GM23248 (cell line): ENCODE measurements around the gene DDA1. TPM values are rescaled to one million over a fixed set of nuclear protein-coding genes. Genes with fewer than 3 reads are reported as not detected.

Experiments
- DNase-seq: peaks from one replicate; pipeline ENCODE4 v3.0.0-alpha.2; 2015
- H2AFZ ChIP-seq: fragments of 200-600 bp; sonication (generic); 2 replicates; pipeline ENCODE4 v1.6.1; 2016; ENCODE audit warnings: antibody characterized with exemption
- H3F3A ChIP-seq: fragments of 200-600 bp; sonication (generic); 2 replicates; pipeline ENCODE4 v1.6.1; 2016; ENCODE audit warnings: mild to moderate bottlenecking, antibody characterized with exemption, mixed run types; ENCODE audit not compliant: insufficient read depth
- H3K27ac ChIP-seq: fragments of 200-600 bp; sonication (generic); 2 replicates; pipeline ENCODE4 v1.5.1; 2016; ENCODE audit warnings: mild to moderate bottlenecking
- H3K27me3 ChIP-seq: fragments of 200-600 bp; sonication (generic); replicated peaks from 2 replicates; pipeline ENCODE4 v1.6.1; 2016; ENCODE audit warnings: mild to moderate bottlenecking; ENCODE audit not compliant: insufficient read depth
- H3K36me3 ChIP-seq: fragments of 200-600 bp; sonication (generic); 2 replicates; pipeline ENCODE4 v1.6.1; 2016; ENCODE audit warnings: low read depth, mild to moderate bottlenecking
- H3K4me1 ChIP-seq: fragments of 200-600 bp; sonication (generic); 2 replicates; pipeline ENCODE4 v1.6.1; 2016; ENCODE audit warnings: mild to moderate bottlenecking; ENCODE audit not compliant: insufficient read depth
- H3K4me2 ChIP-seq: fragments of 200-600 bp; sonication (generic); one replicate; pipeline ENCODE4 v1.6.1; 2016; ENCODE audit warnings: mild to moderate bottlenecking; ENCODE audit not compliant: unreplicated experiment
- H3K4me3 ChIP-seq: fragments of 200-600 bp; sonication (generic); 2 replicates; pipeline ENCODE4 v1.5.1; 2016; ENCODE audit warnings: mild to moderate bottlenecking
- H3K79me2 ChIP-seq: fragments of 200-600 bp; sonication (generic); 2 replicates; pipeline ENCODE4 v1.6.1; 2016; ENCODE audit warnings: mild to moderate bottlenecking; ENCODE audit not compliant: insufficient read depth
- H3K9ac ChIP-seq: fragments of 200-600 bp; sonication (generic); 2 replicates; pipeline ENCODE4 v1.6.1; 2016; ENCODE audit warnings: mild to moderate bottlenecking
- H3K9me2 ChIP-seq: fragments of 200-600 bp; sonication (generic); 2 replicates; pipeline ENCODE4 v1.6.1; 2016; ENCODE audit warnings: mixed run types, mild to moderate bottlenecking, moderate library complexity; ENCODE audit not compliant: insufficient read depth
- H3K9me3 ChIP-seq: fragments of 200-600 bp; sonication (generic); one replicate; pipeline ENCODE4 v1.6.1; 2017; ENCODE audit warnings: low read depth
- H4K20me1 ChIP-seq: fragments of 200-600 bp; sonication (generic); 2 replicates; pipeline ENCODE4 v1.6.0; 2016; ENCODE audit not compliant: insufficient read depth
- EZH2 ChIP-seq: fragments of 200-600 bp; sonication (generic); IDR thresholded peaks from 2 replicates; pipeline ENCODE4 v1.6.1; 2018; ENCODE audit warnings: antibody characterized with exemption, mild to moderate bottlenecking; ENCODE audit not compliant: insufficient read depth, poor library complexity, severe bottlenecking
- EZH2phosphoT487 ChIP-seq: fragments of 200-600 bp; sonication (generic); IDR thresholded peaks from 2 replicates; pipeline ENCODE4 v1.6.1; 2018; ENCODE audit warnings: antibody characterized with exemption, moderate library complexity, mild to moderate bottlenecking, low read depth; ENCODE audit not compliant: insufficient read depth
- WGBS, 2 experiments: methylation state at CpG; one replicate each; pipeline ENCODE4 v1.1.6; 2015 to 2017; ENCODE audit warnings: low lambda C conversion rate in 2 of 2, low coverage in 1 of 2; ENCODE audit errors: missing lambda C conversion rate in 2 of 2; 5-methylcytosine and 5-hydroxymethylcytosine counted together
- in situ Hi-C: fragments of 300-500 bp; cut with MboI; formaldehyde crosslinking; loops from 2 replicates; pipeline ENCODE4 v1.15.0; 2020
- polyA plus RNA-seq: library from polyadenylated mRNA; unstranded; fragments of >200 nt; fragmentation: Nextera tagmentation; extraction: Ambion mirVana; gene quantifications from 2 replicates; pipeline ENCODE4 v1.2.1, GENCODE V29; 2016
- total RNA-seq: library from RNA; depleted of rRNA; stranded (reverse); fragments of >200 nt; shearing (Covaris generic); gene quantifications from 2 replicates; pipeline ENCODE4 v1.2.3, GENCODE V29; 2014

The DDA1 gene
- total and polyA plus RNA-seq, 2 experiments from 2014 or later, result 10.9 to 87.8 TPM

DNA sequence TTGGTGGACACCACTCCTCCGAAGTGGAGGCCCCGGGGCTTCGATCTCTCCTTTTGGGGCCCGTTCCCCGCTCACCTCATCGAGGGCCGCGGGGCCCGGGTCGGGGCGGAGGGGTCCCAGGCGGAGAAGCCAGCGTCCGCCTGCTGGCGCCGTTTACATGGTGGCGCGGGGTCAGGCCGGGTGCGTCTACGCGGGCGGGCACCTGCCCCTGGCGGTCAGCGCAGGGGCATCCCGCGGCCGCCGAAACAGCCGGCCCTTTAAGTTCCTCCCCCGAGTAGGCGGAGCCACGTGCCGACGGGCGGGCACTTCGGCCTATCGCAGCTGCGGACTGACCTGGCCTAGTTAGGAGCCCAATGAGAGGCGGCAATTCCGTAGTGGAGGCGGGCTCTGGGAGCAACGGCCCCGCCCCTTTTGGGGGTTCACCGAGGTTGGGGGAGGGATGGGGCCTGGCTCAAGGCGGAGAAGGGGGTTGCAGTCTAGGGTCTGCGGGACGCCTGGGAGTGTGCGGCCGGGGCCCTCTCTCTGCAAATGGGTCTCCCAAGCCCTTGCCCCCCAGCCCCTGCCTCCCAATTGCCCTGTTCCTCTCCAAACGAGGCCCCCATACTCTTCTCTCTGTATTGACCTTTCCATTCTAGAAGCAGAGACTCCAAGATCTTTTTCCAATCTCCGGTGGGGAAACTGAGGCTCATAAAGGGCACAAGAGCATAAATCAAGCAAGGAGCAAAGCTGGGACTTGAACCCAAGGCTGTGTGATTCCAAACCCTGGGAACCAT lies 6.0 kb upstream of the DDA1 start, which contains the start of gene ABHD8:
Gene ABHD8 (minus strand): TSS at position 259 of the 773 bp plus-strand sequence. CDS start 1,809 bp downstream, outside the sequence.
- in situ Hi-C loops, result loop anchor here (10.0 kb wide), 1 partner anchor 81 kb away; no protein-coding TSS in a partner anchor
- peaks cover 22% of the 10 kb centered on the region for H3K4me1 ChIP-seq
- peak within 1 kb of the TSS; percentile 84 for H2AFZ ChIP-seq
- H3K79me2 ChIP-seq, result peaks cover 15% of the 10 kb centered on the region
- no peak for TF ChIP-seq EZH2phosphoT487
- no peak for TF ChIP-seq EZH2
- H4K20me1 ChIP-seq, result no peaks in the 10 kb centered on the region
- 1% methylated on average over 35 to 36 of the region's 52 CpGs for WGBS, 2 experiments
- no peaks in the 10 kb centered on the region for H3K27me3 ChIP-seq
- DNase-seq, result peak; percentile 98
- H3F3A ChIP-seq, result peaks cover 18% of the 10 kb centered on the region
- peak within 1 kb of the TSS; percentile 66 for H3K9ac ChIP-seq
- no peaks in the 10 kb centered on the region for H3K9me3 ChIP-seq
- H3K9me2 ChIP-seq, result no peaks in the 10 kb centered on the region
- peak within 1 kb of the TSS; percentile 77 for H3K4me3 ChIP-seq
- no peaks in the 10 kb centered on the region for H3K36me3 ChIP-seq
- peak within 1 kb of the TSS; percentile 72 for H3K4me2 ChIP-seq
- H3K27ac ChIP-seq, result no peak within 1 kb of the TSS

- in situ Hi-C loops, result loop anchor here (10.0 kb wide), 1 partner anchor 81 kb away; no protein-coding TSS in a partner anchor
- Histone ChIP-seq H3K36me3 (no peaks in the 10 kb centered on the region), H3K27me3 (no peaks in the 10 kb centered on the region), H3K4me3 (0 out of 2 replicates have a peak overlapping the region, but pooled peaks have one; percentile 77), H3K79me2 (peaks cover 15% of the 10 kb centered on the region), H3K4me2 (peak overlapping the region; percentile 72), H2AFZ (peak overlapping the region; percentile 84), H3K9ac (no peak overlapping the region), H3K9me2 (no peaks in the 10 kb centered on the region), H3K4me1 (peaks cover 22% of the 10 kb centered on the region), H3K9me3 (no peaks in the 10 kb centered on the region), H3K27ac (no peak overlapping the region), H3F3A (peaks cover 18% of the 10 kb centered on the region), H4K20me1 (no peaks in the 10 kb centered on the region)
- no peak for TF ChIP-seq EZH2phosphoT487
- no peak for TF ChIP-seq EZH2
- 29 to 34% methylated on average over 12 of the region's 12 CpGs for WGBS, 2 experiments
- peak; percentile 62 for DNase-seq
Measured at GRCh38 chr19:17303940-17304267, 5.5 kb upstream of the DDA1 start.

GRCh38 chr19:17304386-17305215 lies 4.8 kb upstream of the DDA1 start:
- in situ Hi-C loops, result loop anchor here (10.0 kb wide), 1 partner anchor 80 kb away; no protein-coding TSS in a partner anchor
- peak overlapping the region; percentile 93 for H2AFZ ChIP-seq
- TF ChIP-seq EZH2phosphoT487, result no peak
- no peak for TF ChIP-seq EZH2
- H3K27ac ChIP-seq, result 0 out of 2 replicates have a peak overlapping the region, but pooled peaks have one; percentile 1
- no peaks in the 10 kb centered on the region for H3K36me3 ChIP-seq
- peak overlapping the region; percentile 87; the same call in 1 of the 2 replicates for H3K4me3 ChIP-seq
- peaks cover 18% of the 10 kb centered on the region for H3F3A ChIP-seq
- 44 to 48% methylated on average over 12 of the region's 12 CpGs for WGBS, 2 experiments
- peak overlapping the region; percentile 87 for H3K4me2 ChIP-seq
- DNase-seq, result no peak
- no peaks in the 10 kb centered on the region for H3K9me2 ChIP-seq
- no peaks in the 10 kb centered on the region for H3K9me3 ChIP-seq
- no peak overlapping the region for H3K9ac ChIP-seq
- H4K20me1 ChIP-seq, result no peaks in the 10 kb centered on the region
- H3K79me2 ChIP-seq, result peaks cover 18% of the 10 kb centered on the region
- H3K27me3 ChIP-seq, result no peaks in the 10 kb centered on the region
- H3K4me1 ChIP-seq, result peaks cover 22% of the 10 kb centered on the region

GRCh38 chr19:17305216-17305516 lies 4.2 kb upstream of the DDA1 start:
- Histone ChIP-seq H2AFZ (peak overlapping the region; percentile 93), H3K36me3 (no peaks in the 10 kb centered on the region), H3K9me2 (no peaks in the 10 kb centered on the region), H3K4me2 (peak overlapping the region; percentile 87), H3K9me3 (no peaks in the 10 kb centered on the region), H3F3A (peaks cover 18% of the 10 kb centered on the region), H3K9ac (no peak overlapping the region), H3K27me3 (no peaks in the 10 kb centered on the region), H3K27ac (0 out of 2 replicates have a peak overlapping the region, but pooled peaks have one; percentile 1), H4K20me1 (no peaks in the 10 kb centered on the region), H3K4me1 (peaks cover 22% of the 10 kb centered on the region), H3K4me3 (peak overlapping the region; percentile 87), H3K79me2 (peaks cover 23% of the 10 kb centered on the region)
- TF ChIP-seq EZH2, result no peak
- DNase-seq, result no peak
- in situ Hi-C loops, result loop anchor here (10.0 kb wide), 1 partner anchor 80 kb away; no protein-coding TSS in a partner anchor
- whole genome bisulfite sequencing, 2 experiments, result 3% methylated on average over 7 of the region's 7 CpGs
